Right lobe of liver (tissue), 6 donors: ENCODE measurements around the gene TENM3. TPM values are rescaled to one million over a fixed set of nuclear protein-coding genes. Genes with fewer than 3 reads are reported as not detected.
"Not testable (repeated sequence)": the region's sequence is repeated elsewhere in the genome, so short reads cannot be mapped to it uniquely, and the experiment has no call there.

Experiments used
- ATAC-seq, 4 donors: fragments of 200-7000 bp; cut with Tn5 transposase; one replicate each; pipeline ENCODE4 v1.9.1; 2020; ENCODE audit warnings: mild to moderate bottlenecking in 4 of 4, moderate library complexity in 4 of 4
- DNase-seq, 3 donors: peaks; one replicate each; pipeline ENCODE4 v3.0.0-alpha.2; 2020
- H3K27ac ChIP-seq, 3 donors: fragments of 200-600 bp; one replicate each; pipeline ENCODE4 v1.8.0; 2022
- H3K27me3 ChIP-seq, 2 donors: fragments of 200-600 bp; one replicate each; pipeline ENCODE4 v1.8.0; 2022
- H3K36me3 ChIP-seq, 4 donors: fragments of 200-600 bp; sonication (generic) in 1 of 4; one replicate each; pipeline versions ENCODE4 v1.5.1 to v1.8.0; 2017 to 2022; ENCODE audit warnings: control low read depth in 1 of 4
- H3K4me1 ChIP-seq, 4 donors: fragments of 200-600 bp; sonication (generic) in 1 of 4; one replicate each; pipeline versions ENCODE4 v1.5.1 to v1.8.0; 2017 to 2022; ENCODE audit warnings: control low read depth in 1 of 4
- H3K4me3 ChIP-seq, 3 donors: fragments of 200-600 bp; one replicate each; pipeline ENCODE4 v1.8.0; 2022
- H3K9me3 ChIP-seq, 4 donors: fragments of 200-600 bp; sonication (generic) in 1 of 4; one replicate each; pipeline versions ENCODE4 v1.5.1 to v1.8.0; 2017 to 2022; ENCODE audit warnings: control low read depth in 1 of 4
- POLR2A ChIP-seq: fragments of 450-650 bp; IDR thresholded peaks from one replicate; pipeline ENCODE4 v1.6.1; 2017; ENCODE audit warnings: antibody characterized with exemption, mild to moderate bottlenecking
- WGBS: methylation state at CpG from one replicate; pipeline ENCODE4 v1.1.6; 2018; ENCODE audit warnings: low coverage, low lambda C conversion rate; ENCODE audit not compliant: insufficient coverage; ENCODE audit errors: missing lambda C conversion rate; 5-methylcytosine and 5-hydroxymethylcytosine counted together
- intact Hi-C, 2 donors: fragments of 100-400 bp; cut with DNase I; formaldehyde crosslinking; loops; one replicate each; pipeline versions ENCODE4 v1.11.2 to v1.14.1; 2022
- total RNA-seq, 6 experiments: library from RNA; depleted of rRNA in 2 of 6; stranded (reverse); fragments of >200 nt in 2 of 6; fragmentation: NEBNext Ultra II Directional in 3 of 6; extraction: Animal tissue kit (Norgen Biotek cat#: 25700) in 3 of 6; gene quantifications; one replicate each; pipeline versions ENCODE4 v1.1.0 to v1.2.4, GENCODE V29; 2016 to 2023
- TF ChIP-seq, protein P1 (sequence below), 4 donors: fragments of 200-600 bp in 3 of 4; fragments of 450-650 bp in 1 of 4; IDR thresholded peaks; one replicate each; pipeline versions ENCODE4 v1.5.1 to v1.8.0; 2016 to 2022; ENCODE audit warnings: antibody characterized with exemption in 4 of 4, mild to moderate bottlenecking in 2 of 4
- donor health status: DM: no; HTN: yes; CAD: no.
- donor health status: DM: no; HTN: no; CAD: no.
- donor health status: DM: no; HTN: no; CAD: no.
- donor health status: DM: no; HTN: yes; CAD: no.
- donor health status: DM: no; HTN: yes; CAD: no.

The TENM3 gene
- total RNA-seq, 6 experiments from 2014 or later = 0.06 to 3.0 (median 1.1) TPM

GRCh38 chr4:182233310-182234090 is 9.7 kb upstream of the TENM3 start:
- H3K4me3 ChIP-seq = no peak overlapping the region
- H3K27me3 ChIP-seq = no peaks in the 10 kb centered on the region
- intact Hi-C loops = no loop called here
- H3K4me1 ChIP-seq = no peaks in the 10 kb centered on the region
- H3K36me3 ChIP-seq = no peaks in the 10 kb centered on the region
- no peaks in the 10 kb centered on the region for H3K9me3 ChIP-seq
- WGBS = 74% methylated on average over 10 of the region's 12 CpGs
- ATAC-seq (no peak), DNase-seq (no peak)
- TF ChIP-seq, protein P1, sequence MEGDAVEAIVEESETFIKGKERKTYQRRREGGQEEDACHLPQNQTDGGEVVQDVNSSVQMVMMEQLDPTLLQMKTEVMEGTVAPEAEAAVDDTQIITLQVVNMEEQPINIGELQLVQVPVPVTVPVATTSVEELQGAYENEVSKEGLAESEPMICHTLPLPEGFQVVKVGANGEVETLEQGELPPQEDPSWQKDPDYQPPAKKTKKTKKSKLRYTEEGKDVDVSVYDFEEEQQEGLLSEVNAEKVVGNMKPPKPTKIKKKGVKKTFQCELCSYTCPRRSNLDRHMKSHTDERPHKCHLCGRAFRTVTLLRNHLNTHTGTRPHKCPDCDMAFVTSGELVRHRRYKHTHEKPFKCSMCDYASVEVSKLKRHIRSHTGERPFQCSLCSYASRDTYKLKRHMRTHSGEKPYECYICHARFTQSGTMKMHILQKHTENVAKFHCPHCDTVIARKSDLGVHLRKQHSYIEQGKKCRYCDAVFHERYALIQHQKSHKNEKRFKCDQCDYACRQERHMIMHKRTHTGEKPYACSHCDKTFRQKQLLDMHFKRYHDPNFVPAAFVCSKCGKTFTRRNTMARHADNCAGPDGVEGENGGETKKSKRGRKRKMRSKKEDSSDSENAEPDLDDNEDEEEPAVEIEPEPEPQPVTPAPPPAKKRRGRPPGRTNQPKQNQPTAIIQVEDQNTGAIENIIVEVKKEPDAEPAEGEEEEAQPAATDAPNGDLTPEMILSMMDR (IDR thresholded peaks at IDR 0.05) = no peak
- no peak for TF ChIP-seq POLR2A
- no peak overlapping the region for H3K27ac ChIP-seq

GRCh38 chr4:182235021-182235795 is 8.0 kb upstream of the TENM3 start:
- Histone ChIP-seq H3K4me3 (no peak overlapping the region), H3K36me3 (no peaks in the 10 kb centered on the region), H3K9me3 (no peaks in the 10 kb centered on the region), H3K4me1 (no peaks in the 10 kb centered on the region), H3K27ac (no peak overlapping the region), H3K27me3 (no peaks in the 10 kb centered on the region)
- DNase-seq (no peak), ATAC-seq (no peak)
- intact Hi-C loops = no loop called here
- WGBS = 78% methylated on average over 10 of the region's 11 CpGs
- TF ChIP-seq, protein P1 (IDR thresholded peaks at IDR 0.05) = no peak
- no peak for TF ChIP-seq POLR2A

- H3K4me3 ChIP-seq = no peak overlapping the region
- H3K4me1 ChIP-seq = no peaks in the 10 kb centered on the region
- no peaks in the 10 kb centered on the region for H3K27me3 ChIP-seq
- H3K27ac ChIP-seq = no peak overlapping the region
- intact Hi-C loops = no loop called here
- DNase-seq (no peak), ATAC-seq (no peak)
- no peaks in the 10 kb centered on the region for H3K9me3 ChIP-seq
- 63% methylated on average over 2 of the region's 2 CpGs for WGBS
- no peak for TF ChIP-seq POLR2A
- TF ChIP-seq, protein P1 (IDR thresholded peaks at IDR 0.05) = no peak
- no peaks in the 10 kb centered on the region for H3K36me3 ChIP-seq
Measured at GRCh38 chr4:182236186-182236585, 7.0 kb upstream of the TENM3 start.

GRCh38 chr4:182237010-182237409 is 6.2 kb upstream of the TENM3 start:
- 78% methylated on average over 6 of the region's 6 CpGs for WGBS
- H3K36me3 ChIP-seq, DNase-seq, H3K27me3 ChIP-seq, intact Hi-C loops, ATAC-seq, H3K4me3 ChIP-seq, H3K9me3 ChIP-seq, H3K4me1 ChIP-seq, H3K27ac ChIP-seq: not testable (repeated sequence)

- intact Hi-C loops = no loop called here
- H3K4me1 ChIP-seq = no peaks in the 10 kb centered on the region
- no peaks in the 10 kb centered on the region for H3K27me3 ChIP-seq
- H3K36me3 ChIP-seq = no peaks in the 10 kb centered on the region
- no peaks in the 10 kb centered on the region for H3K9me3 ChIP-seq
- H3K4me3 ChIP-seq = no peak overlapping the region
- no peak for ATAC-seq
- no peak for TF ChIP-seq POLR2A
- TF ChIP-seq, protein P1 (IDR thresholded peaks at IDR 0.05) = no peak
- DNase-seq = no peak
- whole genome bisulfite sequencing = 55% methylated on average over 8 of the region's 9 CpGs
- H3K27ac ChIP-seq = no peak overlapping the region
Measured at GRCh38 chr4:182238355-182238931, 4.8 kb upstream of the TENM3 start.
